NB4 (cell line): ENCODE measurements around the gene CLNK.

Source experiments
- DNase-seq: peaks from one replicate; pipeline ENCODE4 v3.0.0; 2010; ENCODE audit warnings: low read depth
- H3K4me3 ChIP-seq: one replicate; pipeline ENCODE4 v1.5.1; 2011; ENCODE audit warnings: mild to moderate bottlenecking, low read depth, low read length, moderate library complexity
- MAX ChIP-seq: IDR thresholded peaks from 2 replicates; pipeline ENCODE4 v1.6.1; 2011; ENCODE audit warnings: low read depth, low read length
- MYC ChIP-seq: IDR thresholded peaks from 2 replicates; pipeline ENCODE4 v1.6.1; 2011; ENCODE audit warnings: low read depth, low read length
- POLR2A ChIP-seq: IDR thresholded peaks from 2 replicates; pipeline ENCODE4 v1.6.1; 2011; ENCODE audit warnings: mild to moderate bottlenecking; ENCODE audit not compliant: insufficient read length; ENCODE audit errors: extremely low read depth
- TF ChIP-seq, protein P1 (sequence below): IDR thresholded peaks from one replicate; pipeline ENCODE4 v1.5.1; 2012; ENCODE audit warnings: low read depth, low read length

The CLNK gene, protein sequence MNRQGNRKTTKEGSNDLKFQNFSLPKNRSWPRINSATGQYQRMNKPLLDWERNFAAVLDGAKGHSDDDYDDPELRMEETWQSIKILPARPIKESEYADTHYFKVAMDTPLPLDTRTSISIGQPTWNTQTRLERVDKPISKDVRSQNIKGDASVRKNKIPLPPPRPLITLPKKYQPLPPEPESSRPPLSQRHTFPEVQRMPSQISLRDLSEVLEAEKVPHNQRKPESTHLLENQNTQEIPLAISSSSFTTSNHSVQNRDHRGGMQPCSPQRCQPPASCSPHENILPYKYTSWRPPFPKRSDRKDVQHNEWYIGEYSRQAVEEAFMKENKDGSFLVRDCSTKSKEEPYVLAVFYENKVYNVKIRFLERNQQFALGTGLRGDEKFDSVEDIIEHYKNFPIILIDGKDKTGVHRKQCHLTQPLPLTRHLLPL

GRCh38 chr4:10684631-10685030 is at the start of gene CLNK:
TSS of gene CLNK (minus strand) at chr4:10684768. CDS start at chr4:10667869, 16,899 bp downstream.
- DNase-seq: peak; percentile 22
- no peak for TF ChIP-seq MAX
- TF ChIP-seq MYC: no peak
- TF ChIP-seq, protein P1, sequence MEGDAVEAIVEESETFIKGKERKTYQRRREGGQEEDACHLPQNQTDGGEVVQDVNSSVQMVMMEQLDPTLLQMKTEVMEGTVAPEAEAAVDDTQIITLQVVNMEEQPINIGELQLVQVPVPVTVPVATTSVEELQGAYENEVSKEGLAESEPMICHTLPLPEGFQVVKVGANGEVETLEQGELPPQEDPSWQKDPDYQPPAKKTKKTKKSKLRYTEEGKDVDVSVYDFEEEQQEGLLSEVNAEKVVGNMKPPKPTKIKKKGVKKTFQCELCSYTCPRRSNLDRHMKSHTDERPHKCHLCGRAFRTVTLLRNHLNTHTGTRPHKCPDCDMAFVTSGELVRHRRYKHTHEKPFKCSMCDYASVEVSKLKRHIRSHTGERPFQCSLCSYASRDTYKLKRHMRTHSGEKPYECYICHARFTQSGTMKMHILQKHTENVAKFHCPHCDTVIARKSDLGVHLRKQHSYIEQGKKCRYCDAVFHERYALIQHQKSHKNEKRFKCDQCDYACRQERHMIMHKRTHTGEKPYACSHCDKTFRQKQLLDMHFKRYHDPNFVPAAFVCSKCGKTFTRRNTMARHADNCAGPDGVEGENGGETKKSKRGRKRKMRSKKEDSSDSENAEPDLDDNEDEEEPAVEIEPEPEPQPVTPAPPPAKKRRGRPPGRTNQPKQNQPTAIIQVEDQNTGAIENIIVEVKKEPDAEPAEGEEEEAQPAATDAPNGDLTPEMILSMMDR: no peak
- no peak for TF ChIP-seq POLR2A
- H3K4me3 ChIP-seq: no peak within 1 kb of the TSS

DNA sequence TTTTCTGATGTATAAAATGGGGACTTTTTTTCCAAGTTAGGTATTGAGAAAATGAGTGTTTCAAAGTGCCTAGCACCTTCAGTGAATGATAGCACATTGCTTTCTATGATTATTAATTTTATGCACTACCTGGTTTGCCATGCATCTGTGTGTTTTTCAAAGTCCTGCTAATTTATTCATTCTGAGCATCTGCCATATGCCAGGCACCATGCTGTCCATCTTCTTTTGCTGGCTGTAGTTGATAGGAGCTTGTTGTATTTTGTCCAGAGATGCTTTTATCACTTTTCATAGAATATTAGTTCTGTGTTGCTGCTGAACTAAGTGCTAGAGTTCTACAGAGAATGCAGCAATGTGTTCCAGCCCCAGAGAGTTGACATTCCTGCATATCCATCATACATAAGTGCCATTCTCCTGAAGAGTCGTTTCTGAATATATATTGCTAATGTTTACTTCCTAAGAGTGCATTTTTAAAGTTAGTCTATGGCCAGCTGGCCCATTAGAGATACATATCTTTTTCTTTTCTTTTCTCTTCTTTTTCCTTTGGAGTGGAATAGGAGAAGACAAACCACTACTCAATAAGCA is 49.0 kb upstream of the CLNK start:
- TF ChIP-seq POLR2A (no peak), MAX (no peak), MYC (no peak)
- TF ChIP-seq, protein P1: no peak
- no peak overlapping the region for H3K4me3 ChIP-seq
- no peak for DNase-seq

- TF ChIP-seq, protein P1: no peak
- no peak for TF ChIP-seq MYC
- TF ChIP-seq MAX: no peak
- no peak for TF ChIP-seq POLR2A
- no peak overlapping the region for H3K4me3 ChIP-seq
- no peak for DNase-seq
Observed at GRCh38 chr4:10732914-10733415, 48.4 kb upstream of the CLNK start.

- no peak overlapping the region for H3K4me3 ChIP-seq
- no peak for DNase-seq
- TF ChIP-seq MYC (no peak), POLR2A (no peak), MAX (no peak)
- TF ChIP-seq, protein P1: no peak
Observed at GRCh38 chr4:10732235-10732913, 47.8 kb upstream of the CLNK start.

GRCh38 chr4:10731690-10732089 is 47.1 kb upstream of the CLNK start:
- DNase-seq: no peak
- no peak overlapping the region for H3K4me3 ChIP-seq
- TF ChIP-seq, protein P1: no peak
- TF ChIP-seq MYC (no peak), POLR2A (no peak), MAX (no peak)
